HG03135 (cell line): ENCODE measurements around the gene PRMT7.
A peak's percentile ranks its signal among the peaks of the same experiment; 100 is the strongest.

Experiments used
- ATAC-seq: cut with Tn5 transposase; IDR thresholded peaks from one replicate; pipeline ENCODE4 v1.9.1; 2021; ENCODE audit warnings: mild to moderate bottlenecking, moderate library complexity; ENCODE audit not compliant: unreplicated experiment

The PRMT7 gene

DNA sequence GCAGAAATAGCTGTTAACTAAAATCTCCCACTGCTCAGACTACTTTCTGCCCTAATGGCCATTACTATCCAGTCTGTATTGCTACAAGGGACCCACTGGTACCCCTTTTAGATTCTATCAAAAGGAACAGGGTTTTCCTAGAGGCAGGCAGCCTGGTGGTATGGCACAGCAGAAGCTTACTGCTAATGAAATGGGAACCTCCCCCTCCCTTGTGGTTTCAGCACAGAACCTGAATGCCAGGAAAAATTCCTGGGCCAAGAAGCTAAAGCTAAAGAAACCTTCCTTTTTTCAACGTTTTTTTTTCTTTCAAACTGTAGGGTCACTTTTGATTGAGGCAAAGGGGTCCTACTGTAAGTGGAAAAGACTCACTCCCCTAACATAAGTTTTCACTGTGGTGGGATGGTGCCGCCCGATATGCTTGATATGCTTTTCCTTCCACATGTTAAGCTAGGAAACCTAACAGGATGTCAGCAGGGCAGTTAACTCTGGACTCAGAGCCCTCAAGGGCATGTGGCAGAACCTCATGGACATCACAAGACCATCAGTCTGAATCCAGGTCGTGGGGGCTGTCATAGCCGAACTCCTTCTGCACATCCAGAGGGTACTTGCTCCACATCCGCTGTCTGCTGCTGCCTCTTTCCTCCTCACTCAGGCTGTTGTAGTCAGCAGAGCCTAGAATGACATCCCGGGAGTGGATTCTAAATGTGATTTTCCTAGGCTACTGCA lies 9.9 kb upstream of the PRMT7 start:
- no peak for ATAC-seq

DNA sequence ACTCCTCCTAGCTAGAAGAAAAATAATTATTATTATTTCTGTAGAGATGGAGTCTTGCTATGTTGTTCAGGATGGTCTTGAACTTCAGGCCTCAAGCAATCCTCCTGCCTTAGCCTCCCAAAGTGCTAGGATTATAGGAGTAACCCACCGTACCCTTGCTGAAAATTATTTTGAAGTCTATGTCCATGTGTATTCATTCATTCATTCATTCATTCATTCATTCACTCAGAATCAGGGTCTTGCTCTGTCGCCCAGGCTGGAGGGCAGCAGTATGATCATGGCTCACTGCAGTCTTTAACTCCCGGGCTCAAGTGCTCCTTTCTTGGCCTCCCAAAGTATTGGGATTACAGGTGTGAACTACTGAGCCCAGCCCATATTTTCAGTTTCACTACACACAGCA lies 4.2 kb upstream of the PRMT7 start:
- ATAC-seq, result no peak

GRCh38 chr16:68309799-68310198 lies 1.0 kb upstream of the PRMT7 start:
- no peak for ATAC-seq

DNA sequence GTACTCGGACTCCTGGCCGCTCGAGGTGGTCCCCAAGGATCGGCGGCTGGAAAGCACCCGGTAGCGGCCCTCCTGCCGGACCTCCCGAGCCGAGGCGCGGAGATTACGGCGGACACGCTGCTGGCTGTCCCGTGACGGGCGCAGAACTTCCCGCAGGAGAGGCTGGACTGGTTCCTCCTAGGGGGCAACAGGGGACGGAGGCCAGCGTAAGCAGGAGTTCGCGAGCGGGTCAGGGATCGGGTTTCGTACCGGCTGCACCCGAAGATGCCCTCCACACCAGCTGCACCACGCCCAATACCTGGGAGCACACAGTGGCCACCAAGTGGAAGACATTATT lies 414 bp upstream of the PRMT7 start:
- ATAC-seq, result peak; percentile 1

DNA sequence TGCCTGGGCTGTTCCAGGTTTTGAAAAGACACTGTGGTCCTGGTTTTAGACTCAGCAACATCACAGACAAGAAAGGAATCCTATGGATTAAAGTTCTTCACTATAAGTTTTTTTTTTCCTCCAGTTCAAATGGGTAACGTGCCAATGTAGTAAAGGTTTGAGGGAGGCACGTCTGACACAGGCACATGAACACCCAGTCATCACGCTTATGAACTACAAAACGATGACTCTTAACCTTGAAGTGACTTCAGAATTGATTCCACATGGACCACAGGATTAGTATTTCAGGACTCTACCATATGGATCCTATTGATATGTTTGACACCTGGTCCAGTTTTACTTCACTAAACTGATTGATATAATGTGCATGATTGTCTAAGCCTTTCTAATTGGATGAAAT lies 2.3 kb downstream of the PRMT7 start:
- no peak for ATAC-seq

- ATAC-seq, result no peak
Observed at GRCh38 chr16:68319185-68319908, 8.5 kb downstream of the PRMT7 start.

GRCh38 chr16:68324336-68324735 lies 13.5 kb downstream of the PRMT7 start:
- no peak for ATAC-seq

DNA sequence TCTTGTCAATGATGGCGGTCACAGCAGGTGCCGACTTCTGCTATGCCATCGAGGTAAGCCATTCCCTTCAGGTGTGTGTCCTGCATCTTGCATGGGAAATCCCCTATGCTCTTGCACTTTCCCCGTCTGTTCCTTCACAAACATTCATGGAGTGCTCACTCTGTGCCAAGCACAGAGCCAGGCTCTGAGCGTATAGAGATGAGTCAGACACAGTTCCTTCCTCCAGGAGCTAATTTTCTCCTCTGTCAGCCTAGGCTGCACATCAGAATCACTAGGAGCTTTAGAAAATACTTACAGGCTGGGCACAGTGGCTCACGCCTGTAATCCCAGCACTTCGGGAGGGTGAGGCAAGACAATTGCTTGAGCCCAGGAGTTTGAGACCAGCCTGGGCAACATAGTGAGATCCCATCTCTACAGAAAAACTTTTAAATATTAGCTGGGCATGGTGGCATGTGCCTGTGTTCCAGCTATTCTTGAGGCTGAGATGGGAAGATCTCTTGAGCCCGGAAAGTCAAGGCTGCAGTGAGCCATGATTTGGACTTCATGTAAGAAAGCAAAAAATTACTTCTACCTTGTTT lies 14.1 kb downstream of the PRMT7 start:
- no peak for ATAC-seq

GRCh38 chr16:68328151-68328859 lies 17.5 kb downstream of the PRMT7 start:
- ATAC-seq, result no peak

GRCh38 chr16:68328860-68329390 lies 18.1 kb downstream of the PRMT7 start:
- ATAC-seq, result no peak

- no peak for ATAC-seq
Observed at GRCh38 chr16:68331879-68332410, 21.1 kb downstream of the PRMT7 start.

- no peak for ATAC-seq
Observed at GRCh38 chr16:68332411-68333121, 21.7 kb downstream of the PRMT7 start.

GRCh38 chr16:68335175-68335574 lies 24.4 kb downstream of the PRMT7 start:
- ATAC-seq, result no peak

DNA sequence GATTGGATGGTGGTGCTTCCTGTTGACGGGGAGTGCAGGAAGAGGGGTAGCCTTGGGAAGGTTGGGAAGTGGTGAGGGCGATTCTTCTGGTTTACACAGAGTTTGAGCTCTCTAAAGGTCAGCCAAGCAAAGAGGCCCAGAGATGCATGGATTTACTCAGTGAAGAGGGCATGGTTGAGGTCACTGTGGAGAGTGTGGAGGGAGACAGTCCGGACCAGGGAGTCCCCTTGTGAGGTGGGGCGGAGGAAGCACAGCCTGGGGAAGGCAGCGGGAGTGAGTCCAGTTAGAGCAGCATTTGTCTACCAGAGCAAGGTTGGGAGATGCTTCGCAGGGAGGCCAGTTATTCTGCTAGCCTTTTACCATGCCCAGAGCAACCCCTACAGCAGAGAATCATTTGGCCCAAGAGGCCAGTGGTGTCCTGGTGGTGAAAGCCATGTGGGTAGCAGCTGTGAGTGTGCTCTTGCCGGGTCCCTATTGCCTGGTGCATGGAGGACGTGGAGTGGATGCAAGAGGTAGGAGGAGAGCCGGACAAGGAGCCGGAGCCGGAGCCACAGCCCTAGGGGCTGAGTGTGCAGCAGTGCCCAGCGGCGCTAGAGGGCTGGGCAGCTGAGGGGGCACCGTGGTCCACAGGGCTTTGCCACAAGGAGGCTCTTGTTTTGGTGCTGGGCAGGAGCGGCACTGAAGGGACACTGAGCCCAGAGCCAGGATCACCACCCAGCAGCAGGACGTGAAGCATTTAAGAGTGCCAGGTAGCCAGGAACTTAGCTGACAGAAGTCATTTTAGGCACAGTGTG lies 27.7 kb downstream of the PRMT7 start:
- no peak for ATAC-seq

DNA sequence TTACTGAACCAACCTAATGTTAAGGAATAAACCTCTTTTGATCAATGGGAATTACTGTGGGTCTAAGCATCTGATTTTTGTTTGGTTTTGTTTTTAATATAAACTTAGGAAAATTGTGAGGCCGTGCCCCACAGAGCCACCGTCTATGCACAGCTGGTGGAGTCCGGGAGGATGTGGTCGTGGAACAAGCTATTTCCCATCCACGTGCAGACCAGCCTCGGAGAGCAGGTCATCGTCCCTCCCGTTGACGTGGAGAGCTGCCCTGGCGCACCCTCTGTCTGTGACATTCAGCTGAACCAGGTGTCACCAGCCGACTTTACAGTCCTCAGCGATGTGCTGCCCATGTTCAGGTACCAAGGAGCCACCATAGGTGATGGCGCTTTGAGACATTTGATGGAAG lies 28.4 kb downstream of the PRMT7 start:
- ATAC-seq, result no peak

DNA sequence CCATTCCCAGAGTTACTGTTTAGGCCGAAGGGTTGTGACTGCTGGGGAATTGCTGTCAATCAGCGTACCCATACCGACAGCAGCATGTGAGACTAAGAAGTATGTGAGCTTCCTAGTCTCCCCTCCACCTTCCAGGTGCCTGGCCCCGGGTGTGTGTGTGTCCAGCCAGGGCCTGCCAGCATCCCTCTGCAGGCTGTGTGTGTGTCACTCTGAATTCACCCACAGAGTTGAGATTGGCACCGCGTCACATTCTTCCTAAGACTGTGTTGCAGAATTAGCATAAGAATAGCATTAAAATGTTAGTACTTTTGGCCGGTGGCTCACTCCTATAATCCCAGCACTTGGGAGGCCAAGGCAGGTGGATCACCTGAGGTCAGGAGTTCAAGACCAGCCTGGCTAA lies 31.8 kb downstream of the PRMT7 start:
- no peak for ATAC-seq

DNA sequence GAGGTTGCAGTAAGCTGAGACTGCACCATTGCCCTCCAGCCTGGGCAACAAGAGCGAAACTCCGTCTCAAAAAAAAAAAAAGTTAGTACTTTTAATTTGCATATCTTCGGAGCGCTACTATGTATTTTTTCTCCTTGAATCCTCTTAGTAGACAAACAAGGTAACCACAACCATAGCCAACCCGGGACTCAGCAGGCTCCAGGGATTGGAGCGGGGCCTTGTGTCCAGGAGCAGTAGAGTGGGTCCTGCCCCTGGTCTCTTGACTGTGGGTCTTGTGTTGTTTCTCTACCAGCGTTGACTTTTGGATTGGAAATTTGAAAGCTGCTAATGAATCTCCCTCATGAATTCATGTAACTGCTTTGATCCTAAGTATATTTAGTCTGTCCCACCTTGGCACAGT lies 32.3 kb downstream of the PRMT7 start:
- no peak for ATAC-seq

GRCh38 chr16:68344252-68344651 lies 33.4 kb downstream of the PRMT7 start:
- ATAC-seq, result no peak

GRCh38 chr16:68345351-68345810 lies 34.6 kb downstream of the PRMT7 start:
- no peak for ATAC-seq
